GM19455 (cell line): ENCODE data around the gene FHIT.

Source experiments
- ATAC-seq: cut with Tn5 transposase; IDR thresholded peaks from one replicate; pipeline ENCODE4 v1.9.1; 2021; ENCODE audit not compliant: unreplicated experiment

Gene FHIT

DNA sequence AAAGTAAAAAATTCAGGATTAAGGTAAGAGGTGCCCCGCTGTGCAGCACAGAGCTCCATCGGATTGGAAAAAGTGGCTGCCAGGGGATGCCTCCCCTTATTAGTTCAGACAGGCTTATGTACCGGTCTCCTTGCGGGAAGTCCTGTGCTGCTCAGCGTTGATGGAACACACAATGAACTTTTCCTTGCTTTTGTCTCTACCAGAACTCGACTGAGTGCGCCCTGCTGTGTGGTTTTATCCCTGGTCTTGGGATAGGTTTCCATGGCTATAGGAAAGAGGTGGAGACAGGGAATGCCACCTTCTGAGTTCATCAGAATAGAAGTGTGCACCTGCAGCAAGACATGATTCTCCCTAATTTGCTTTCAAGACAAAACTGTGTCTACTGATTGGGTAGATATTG is 1455.5 kb downstream of the FHIT start:
- ATAC-seq, result no peak

DNA sequence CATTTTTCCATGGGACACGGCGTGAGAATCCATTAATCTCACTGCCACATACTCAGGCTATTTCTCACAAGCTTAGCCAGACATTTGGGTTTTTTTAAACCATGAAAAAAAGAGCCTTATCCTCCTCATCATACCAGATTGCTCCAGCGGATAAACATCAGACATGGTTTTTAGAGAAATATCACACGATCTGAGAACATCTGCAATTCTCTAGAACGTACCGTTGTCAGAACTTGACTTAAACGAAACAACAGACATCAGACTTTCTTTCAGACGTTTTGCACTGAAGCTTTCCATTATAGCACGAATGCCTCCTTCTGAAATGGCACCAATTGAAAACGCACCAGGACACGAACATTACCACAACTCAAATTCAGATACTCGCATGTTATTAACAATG is 1457.3 kb downstream of the FHIT start:
- ATAC-seq, result no peak

DNA sequence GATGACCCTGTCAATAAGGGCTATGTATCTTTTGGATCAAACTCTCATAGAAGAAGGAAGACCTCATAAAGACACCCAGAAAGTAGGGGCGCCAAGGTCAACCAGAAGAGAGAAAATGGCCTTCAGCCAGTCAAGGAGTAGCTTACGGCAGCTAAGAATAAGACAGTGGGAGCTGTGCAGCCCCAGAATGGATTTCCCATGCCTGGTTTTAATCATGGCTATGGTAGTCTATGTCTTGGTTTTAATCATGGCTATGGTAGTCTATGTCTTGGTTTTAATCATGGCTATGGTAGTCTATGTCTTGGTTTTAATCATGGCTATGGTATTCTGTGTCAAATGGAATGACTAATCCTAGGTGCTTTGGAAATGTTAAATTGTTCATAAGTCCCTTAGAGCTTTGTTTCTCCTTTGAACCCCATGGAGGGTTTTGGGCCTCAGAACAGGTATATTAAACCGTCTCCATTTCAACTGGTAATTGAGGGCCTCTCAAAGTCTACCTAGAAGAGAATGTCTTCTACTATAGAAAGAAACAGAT is 1459.4 kb downstream of the FHIT start:
- no peak for ATAC-seq

DNA sequence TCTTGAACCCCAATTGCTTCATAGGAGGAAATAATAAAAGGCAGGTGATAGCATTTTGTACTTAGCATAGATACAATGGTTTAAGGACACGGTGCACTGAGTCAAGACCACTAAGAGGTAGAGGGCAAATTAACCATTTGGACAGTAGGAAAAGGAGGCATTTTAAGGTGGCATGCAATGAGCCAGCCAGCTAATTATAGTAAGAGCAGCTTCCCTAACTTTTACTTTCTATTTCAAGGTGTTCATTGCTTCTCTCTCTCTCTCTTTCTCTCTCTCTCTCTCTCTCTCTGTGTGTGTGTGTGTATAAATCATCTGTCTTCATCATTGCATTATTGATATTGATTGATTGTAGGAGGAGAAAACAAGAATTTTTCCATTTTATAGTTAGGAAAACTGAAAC is 1461.0 kb downstream of the FHIT start:
- no peak for ATAC-seq

DNA sequence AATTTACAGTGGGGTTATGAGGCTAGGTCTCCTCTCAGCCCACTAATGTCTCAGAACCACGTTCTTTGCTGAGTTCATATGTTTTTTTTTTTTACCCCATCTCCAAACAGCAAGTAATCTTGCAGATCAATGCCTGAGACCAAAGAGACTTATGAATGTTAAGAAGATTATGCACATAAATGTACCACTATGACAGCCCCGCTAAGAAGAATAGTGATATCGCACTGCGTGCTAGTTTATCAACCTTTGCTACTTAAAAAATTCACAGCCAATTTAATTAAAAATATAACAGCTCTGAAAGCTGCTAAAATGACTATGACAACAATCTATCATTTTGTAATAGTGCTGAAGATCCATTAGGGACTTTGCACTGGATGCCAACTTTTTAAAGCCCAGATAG is 1462.5 kb downstream of the FHIT start:
- no peak for ATAC-seq

DNA sequence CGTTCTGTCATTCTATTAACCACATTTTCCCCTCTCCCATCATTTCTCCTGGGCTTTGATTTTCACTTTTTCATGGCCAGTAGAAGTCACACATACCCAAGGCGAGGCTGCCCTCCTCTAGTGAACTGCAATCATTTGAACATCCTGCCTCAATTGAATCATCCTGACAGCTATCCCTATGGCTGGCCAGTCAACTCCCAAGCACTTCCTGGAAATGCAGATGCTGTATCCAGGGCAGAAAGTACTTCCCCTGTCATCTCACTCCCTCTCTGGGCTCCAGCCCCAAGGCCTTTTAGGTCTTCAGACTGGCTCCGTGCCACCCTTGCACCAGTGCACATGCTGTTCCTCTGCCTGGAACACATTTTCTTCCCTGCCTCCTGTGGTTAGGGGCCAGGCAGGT is 1463.1 kb downstream of the FHIT start:
- ATAC-seq, result no peak

DNA sequence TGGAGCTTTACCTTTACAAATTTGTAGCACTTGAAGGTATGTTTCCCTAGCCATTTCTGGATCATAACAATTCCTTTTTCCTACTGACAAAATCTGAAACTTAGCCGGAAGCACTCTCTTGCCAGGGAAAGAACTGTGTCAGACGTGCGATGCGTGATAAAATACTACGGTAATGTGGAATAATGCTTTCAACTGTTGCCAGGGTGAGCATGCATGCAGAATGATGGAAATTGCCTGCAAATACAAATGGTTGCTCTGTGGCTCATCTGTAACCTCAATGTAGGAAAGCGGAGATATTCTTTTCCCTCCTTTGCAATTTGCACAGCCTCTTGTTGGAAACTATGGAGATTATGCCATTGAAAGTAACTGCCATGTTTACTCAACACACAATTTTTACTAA is 1464.9 kb downstream of the FHIT start:
- ATAC-seq, result no peak

DNA sequence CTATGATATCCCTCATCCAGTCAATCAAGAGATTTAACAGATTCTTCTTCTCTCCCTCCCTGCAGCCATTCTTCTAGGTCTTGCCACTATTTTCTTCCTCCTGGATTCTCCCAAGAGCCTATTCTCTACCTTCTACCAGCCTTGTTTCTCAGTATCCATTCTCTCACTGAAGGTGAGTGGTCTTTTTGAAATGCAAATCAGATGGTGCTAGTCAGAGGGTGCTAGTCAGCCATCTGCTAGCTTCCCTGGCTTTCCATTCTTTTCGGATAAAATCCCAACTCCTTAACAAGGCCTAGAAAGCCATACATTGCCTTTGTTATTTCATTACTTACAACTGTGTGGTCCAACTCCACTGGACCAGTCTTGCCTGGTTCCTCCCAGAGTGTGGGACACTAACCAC is 1467.1 kb downstream of the FHIT start:
- no peak for ATAC-seq

DNA sequence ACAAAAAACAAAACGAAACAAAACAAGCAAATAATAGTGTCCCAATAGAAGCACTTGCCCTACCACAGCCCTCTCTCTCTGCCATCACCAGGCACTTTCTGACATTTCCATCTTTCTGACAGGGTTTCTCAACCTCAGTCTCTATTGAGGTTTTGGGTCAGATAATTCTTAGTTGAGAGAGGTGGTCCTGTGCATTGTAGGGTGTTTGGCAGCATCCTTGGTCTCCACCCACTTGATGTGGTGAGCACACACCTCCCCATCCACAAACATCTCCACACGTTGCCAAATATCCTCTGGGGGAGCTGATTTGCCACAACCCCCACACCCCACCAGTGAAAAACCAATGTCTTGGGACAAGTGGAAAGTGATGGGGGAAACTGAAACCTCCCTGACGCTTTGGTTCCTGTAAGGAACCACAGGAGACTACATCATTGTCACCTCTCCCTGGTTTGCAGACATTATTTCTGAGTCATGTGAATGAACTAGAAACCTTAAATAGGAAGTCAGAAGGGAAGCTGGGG is 1467.7 kb downstream of the FHIT start:
- ATAC-seq, result no peak

DNA sequence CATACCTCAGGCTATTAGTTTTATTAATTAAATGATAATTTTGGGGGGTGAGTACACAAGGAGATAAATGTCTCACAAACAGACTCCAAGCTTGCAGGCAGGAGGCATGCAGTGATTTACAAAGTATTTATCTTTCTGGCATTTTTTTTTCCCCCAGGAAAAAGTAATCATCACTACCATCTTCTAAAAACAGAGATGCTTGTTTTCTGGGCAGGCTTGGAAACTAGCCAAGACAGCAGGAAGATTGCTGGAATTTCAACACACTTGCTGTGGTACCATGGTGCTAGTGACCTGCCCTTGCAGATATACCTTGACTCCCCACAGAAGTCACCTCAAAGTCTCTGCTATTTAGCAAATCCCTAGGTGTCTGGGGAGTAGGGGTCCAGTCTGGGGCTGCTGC is 1468.6 kb downstream of the FHIT start:
- no peak for ATAC-seq

DNA sequence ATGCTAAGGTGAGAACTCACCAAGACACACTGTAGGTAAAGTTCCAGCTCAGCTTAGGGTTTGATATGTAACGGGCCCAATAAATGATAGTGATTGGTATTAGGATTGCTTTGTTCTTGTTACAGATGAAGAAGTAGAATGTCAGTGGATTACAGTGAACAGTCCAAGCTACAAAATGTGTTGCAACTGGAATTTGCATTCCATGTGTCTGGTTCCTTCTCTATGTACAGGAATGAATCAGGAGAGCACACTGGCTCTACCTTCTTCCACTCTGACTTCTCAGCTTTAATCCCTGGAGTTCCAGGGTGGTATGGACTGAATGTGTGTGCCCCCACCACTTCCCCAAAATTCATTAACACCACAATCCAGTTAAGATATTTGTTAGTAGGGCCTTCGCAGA is 1471.0 kb downstream of the FHIT start:
- no peak for ATAC-seq

DNA sequence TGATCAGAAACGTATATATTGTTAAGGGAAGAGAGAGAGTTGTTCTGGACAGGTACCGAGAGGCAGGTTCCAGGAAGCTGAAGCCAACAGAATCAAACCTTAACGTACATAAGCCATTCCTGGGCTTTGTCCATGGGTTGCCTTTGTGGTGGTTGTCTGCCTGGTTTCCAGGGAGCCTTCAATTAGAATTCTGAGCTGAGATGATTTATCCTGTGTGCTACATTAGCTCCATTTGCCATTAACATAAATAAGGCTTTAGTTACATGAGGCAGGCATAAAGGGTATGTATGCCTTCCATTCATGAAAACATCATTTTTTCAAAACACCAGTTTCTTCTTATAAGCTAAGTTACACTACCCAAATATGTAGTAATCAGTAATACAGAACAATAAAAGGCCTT is 1472.0 kb downstream of the FHIT start:
- ATAC-seq, result no peak

DNA sequence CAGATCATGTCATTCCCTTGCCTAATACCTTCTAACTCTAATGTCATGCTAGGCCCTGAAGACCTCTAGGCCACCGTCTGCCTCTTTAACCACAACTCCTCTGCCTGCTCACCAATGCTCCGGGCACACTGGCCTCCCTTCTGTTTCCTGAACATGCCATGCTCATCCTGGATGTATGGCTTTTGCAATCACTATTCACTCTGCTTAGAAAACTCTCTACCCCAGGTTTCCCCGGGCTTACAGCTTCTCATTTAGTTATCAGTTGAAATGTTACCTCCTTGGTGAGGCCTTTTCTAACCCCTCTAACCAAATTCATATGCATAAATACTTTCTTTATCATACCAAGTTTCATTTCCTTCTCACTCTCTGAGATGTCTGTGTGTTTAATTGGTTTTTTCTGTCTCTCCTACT is 1473.6 kb downstream of the FHIT start:
- no peak for ATAC-seq

DNA sequence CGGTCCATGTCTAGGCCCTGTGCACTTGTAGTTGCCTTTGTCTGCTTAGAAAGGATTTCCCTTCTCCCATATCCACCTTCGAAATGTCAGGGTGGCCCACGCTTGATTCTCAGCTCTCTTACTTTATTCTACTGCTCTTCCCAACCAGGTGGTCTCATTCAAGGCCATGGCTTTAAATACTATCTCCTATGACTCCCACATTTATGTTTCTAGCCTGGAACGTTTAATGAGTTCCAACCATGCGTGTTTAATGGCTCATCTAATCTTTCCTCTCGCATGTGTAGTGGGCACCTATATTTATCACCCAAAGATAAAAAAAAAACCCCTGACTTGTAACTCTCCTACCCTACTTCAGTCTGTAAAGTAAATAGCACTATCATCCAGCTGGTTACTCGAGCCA is 1474.2 kb downstream of the FHIT start:
- no peak for ATAC-seq

DNA sequence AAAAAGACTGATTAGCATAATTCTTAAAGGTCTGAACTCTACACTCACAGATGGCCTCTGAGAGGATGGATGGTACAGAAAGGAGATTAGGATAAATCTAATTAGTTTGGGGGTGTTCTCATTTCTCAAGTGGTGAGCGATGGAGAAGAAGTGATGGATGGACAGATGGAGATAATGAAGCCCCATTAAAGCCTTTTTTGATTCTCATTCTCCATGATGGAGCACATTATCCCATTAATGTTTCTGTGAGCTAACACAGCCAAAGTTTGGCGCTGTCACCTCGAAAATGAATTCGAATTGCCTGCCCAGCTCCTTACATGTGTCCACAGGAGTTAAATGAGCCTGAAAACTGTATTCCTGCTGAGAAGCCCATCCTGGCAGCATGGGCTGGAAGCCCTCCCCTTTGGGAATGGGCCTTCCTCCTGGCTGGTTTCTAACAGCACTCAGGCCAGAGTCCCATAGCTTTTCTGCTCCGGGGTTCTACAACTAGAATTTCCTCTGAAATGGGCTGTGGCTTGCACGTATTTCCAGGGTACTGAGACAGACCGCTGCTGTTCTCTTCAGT is 1475.4 kb downstream of the FHIT start:
- no peak for ATAC-seq

DNA sequence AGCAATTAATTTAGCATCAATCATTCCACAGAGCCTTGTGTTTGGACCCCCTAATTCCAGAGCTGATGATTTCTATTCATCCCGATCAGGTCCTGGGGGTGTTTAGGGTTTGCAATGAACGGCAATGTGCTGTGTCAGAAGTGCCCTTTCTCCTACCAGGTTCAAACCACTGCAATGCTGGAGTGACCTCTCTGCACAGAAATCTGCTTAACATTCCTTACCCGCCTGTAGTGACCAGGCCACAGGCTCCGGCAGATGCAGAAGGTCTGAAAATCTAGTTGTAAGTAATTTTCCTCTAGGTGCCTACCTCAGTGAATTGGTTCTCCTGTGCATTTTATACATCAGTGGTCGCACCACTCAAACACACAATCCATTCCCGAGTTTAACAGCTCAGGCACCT is 1476.1 kb downstream of the FHIT start:
- ATAC-seq, result no peak

DNA sequence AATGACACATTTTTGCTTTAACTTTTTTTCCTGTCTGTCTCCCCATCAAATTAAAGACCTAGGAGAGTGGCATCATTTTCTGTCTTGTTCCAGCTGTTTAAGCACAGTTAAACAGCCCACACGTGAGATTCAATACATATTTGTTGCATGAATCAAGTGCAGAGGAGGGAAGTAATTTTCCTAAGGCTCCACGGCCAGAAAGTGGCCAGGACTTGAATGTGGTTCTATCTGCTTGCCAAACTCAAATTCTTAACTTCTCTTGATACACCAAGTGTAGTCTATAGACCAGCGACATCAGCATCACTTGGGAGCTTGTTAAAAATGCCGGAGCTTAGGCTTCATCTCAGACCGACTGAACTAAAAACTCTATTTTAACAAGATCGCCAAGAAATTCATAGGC is 1476.6 kb downstream of the FHIT start:
- ATAC-seq, result no peak

DNA sequence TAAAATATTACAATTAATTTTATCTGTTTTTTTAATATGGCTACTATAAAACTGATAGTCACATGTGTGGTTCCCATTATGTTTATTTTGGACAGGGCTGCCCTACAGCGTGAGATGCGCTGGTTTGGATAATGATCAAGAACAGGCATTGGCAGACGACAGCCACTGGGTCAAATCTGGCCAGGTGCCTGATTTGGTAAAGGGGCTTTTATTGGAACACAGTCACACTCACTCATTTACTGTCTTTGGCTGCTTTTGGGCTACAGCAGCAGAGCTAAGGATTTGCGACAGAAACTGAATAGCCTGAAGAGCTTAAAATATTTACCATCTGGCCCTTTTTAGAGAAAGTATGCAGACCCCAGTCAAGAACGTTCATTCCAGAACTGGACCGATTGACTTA is 1477.3 kb downstream of the FHIT start:
- no peak for ATAC-seq

DNA sequence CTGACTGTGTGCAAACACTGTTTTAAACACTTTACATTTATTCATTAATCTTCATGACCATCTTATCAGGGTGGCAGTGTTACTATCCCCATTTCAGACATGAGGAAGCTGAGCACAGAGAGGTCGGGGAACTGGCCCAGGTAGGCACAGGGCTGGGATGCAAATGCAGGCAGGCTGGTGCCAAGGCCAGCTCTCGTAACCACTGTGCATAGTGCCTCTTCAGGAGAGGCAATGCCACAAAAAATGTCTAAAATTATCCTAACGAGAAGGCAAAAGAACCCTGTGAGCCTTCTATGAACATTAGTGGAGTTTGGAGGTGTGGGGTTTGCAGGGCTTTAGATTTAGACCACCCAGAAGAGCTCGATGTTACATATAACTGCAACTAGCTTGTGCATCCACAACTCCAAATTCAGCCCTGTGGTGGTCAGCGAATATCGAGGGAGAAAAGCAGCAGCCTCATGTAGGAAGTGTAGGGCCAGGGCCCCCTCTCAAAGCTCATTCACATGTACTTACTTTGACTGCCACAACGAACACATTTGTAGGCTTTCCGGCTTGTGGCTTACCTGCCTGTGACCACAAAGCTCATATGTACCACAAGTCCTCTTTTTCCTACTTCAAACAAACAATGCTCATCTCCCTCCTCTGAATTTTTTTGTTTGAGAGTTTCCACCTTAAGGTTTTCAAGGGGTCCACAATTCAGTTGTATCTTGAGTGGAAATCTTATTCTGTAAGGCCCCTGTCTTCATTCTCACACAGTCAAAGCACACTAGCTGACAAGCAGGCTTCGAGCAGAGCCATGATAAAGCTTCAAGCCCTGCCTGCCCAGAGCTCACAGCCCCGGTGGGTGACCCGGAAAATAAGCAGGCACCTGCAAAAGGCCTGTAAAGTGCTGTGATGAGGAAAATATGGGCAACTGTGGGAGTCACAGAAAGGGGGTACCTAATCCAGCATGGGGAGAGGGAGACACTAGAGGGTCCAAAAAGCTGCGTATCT is 1478.5 kb downstream of the FHIT start:
- no peak for ATAC-seq

DNA sequence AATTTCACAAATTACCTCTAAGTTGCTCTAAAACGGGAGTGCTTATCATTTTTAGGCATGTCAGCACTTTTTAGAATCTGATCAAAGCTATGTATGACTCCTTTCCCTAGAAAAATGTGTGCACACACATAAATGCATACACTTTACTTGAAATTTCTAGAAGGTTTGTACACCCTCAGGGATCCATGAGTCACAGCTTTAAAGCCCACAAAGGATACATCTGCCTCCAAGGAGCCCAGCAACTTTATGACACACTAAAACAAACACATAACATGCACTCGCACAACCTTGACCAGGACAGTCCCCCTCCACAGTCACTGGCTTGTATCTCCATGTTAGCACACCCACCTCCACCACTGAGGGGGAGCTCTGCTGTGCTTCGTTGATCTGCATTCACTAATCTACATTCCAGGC is 1479.5 kb downstream of the FHIT start:
- no peak for ATAC-seq

DNA sequence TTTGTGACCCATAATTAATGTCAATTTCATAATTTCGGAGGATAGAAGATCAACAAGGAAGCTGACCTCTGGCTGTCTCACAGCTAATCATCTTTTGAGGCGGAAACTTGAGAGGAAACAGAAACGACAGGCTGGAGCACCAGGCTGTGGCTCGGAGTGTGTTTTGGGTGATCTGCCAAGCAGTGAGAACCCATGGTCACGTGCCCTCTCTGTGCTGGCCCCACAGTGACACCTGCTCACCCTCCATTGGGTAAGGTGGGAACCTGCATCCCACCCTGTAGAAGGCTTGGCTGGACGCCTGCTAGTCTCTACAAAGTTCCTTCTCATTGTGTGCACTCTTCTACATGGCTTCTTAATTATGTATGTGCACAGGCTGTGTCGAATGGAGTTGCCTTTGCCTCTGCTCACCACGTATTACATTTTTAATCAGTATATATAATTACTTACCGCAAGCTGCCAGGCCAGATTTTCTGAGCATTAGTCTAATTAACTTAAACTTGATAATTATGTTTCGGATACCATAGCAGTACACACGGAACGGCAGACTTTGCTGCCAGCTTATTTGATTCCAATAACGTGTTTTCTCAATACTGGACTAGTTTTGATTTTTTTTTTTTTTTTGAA is 1482.0 kb downstream of the FHIT start:
- no peak for ATAC-seq
